K562 (cell line): ENCODE measurements around the gene PDE6B. TPM values are rescaled to one million over a fixed set of nuclear protein-coding genes. Genes with fewer than 3 reads are reported as not detected.

Experiments used
- ATF2 ChIP-seq: sonication (generic); formaldehyde crosslinking; IDR thresholded peaks from 2 replicates; pipeline ENCODE4 v1.8.1; 2022; ENCODE audit warnings: missing genetic modification reagents
- GATA2 ChIP-seq: sonication (generic); formaldehyde crosslinking; IDR thresholded peaks from 2 replicates; pipeline ENCODE4 v1.4.0; 2020; ENCODE audit warnings: mild to moderate bottlenecking, missing genetic modification reagents
- NFXL1 ChIP-seq: fragments of 450-650 bp; formaldehyde crosslinking; IDR thresholded peaks from 2 replicates; pipeline ENCODE4 v1.4.0; 2021; ENCODE audit warnings: mild to moderate bottlenecking
- NR4A1 ChIP-seq, 2 experiments: fragments of 250-450 bp in 1 of 2; fragments of 450-650 bp in 1 of 2; sonication (Bioruptor Pico) in 1 of 2; IDR thresholded peaks; 2 replicates each; pipeline versions ENCODE4 v1.4.0 to v1.6.1; 2016 to 2020; ENCODE audit warnings: mild to moderate bottlenecking in 2 of 2, missing compliant biosample characterization in 1 of 2, missing genetic modification characterization in 1 of 2, moderate library complexity in 1 of 2
- PPARD ChIP-seq: fragments of 250-450 bp; sonication (Bioruptor Pico); IDR thresholded peaks from 2 replicates; pipeline ENCODE4 v1.8.0; 2022; ENCODE audit warnings: inconsistent platforms, mild to moderate bottlenecking, moderate library complexity
- SFPQ ChIP-seq: fragments of 200-400 bp; formaldehyde crosslinking; IDR thresholded peaks from 2 replicates; pipeline ENCODE4 v1.6.1; 2017; ENCODE audit warnings: mild to moderate bottlenecking, low read depth, low read length, moderate library complexity
- ZBTB11 ChIP-seq, 3 experiments: fragments of 200-800 bp in 1 of 3; fragments of 250-450 bp in 1 of 3; fragments of 450-650 bp in 1 of 3; sonication (Bioruptor Pico) in 1 of 3; sonication (Bioruptor generic) in 1 of 3; formaldehyde crosslinking in 1 of 3; IDR thresholded peaks; 2 replicates each; pipeline versions ENCODE4 v1.6.1 to v1.8.0; 2016 to 2022; ENCODE audit warnings: mild to moderate bottlenecking in 2 of 3, missing genetic modification characterization in 2 of 3, missing compliant biosample characterization in 1 of 3, moderate library complexity in 1 of 3
- ZNF121 ChIP-seq: sonication (generic); formaldehyde crosslinking; conservative IDR thresholded peaks from 2 replicates; pipeline ENCODE4 v1.8.0; 2022; ENCODE audit warnings: missing genetic modification reagents
- ZNF224 ChIP-seq: sonication (generic); formaldehyde crosslinking; IDR thresholded peaks from 2 replicates; pipeline ENCODE4 v1.8.0; 2022; ENCODE audit warnings: mild to moderate bottlenecking, missing genetic modification reagents
- ZNF589 ChIP-seq: fragments of 200-800 bp; sonication (Bioruptor generic); IDR thresholded peaks from 2 replicates; pipeline ENCODE4 v1.6.1; 2016; ENCODE audit warnings: low read depth, missing genetic modification characterization, missing compliant biosample characterization
- polyA plus RNA-seq, 8 experiments: library from polyadenylated mRNA; depleted of rRNA in 4 of 8; stranded (reverse) in 5 of 8; unstranded in 3 of 8; fragments of >200 nt; fragmentation: Nextera tagmentation in 2 of 8; fragmentation: Illumina TruSeq in 1 of 8; extraction: Ambion mirVana in 2 of 8; extraction: Trizol in 1 of 8; gene quantifications; 2 replicates each; pipeline versions ENCODE4 v1.2.1 to v1.2.3, GENCODE V29; 2011 to 2014; ENCODE audit warnings: inconsistent platforms in 1 of 8, missing spikeins in 1 of 8
- total RNA-seq, 7 experiments: library from RNA; depleted of rRNA in 6 of 7; stranded (reverse); fragments of >200 nt in 6 of 7; fragmentation: Illumina TruSeq in 2 of 7; extraction: Trizol in 2 of 7; gene quantifications; 2 replicates each; pipeline versions ENCODE4 v1.2.1 to v1.2.3, GENCODE V29; 2011 to 2021; ENCODE audit warnings: low replicate concordance in 1 of 7

Gene PDE6B
- total and polyA plus RNA-seq, 9 of the 15 experiments (the other 6 are each of a cell fraction or from before 2014, with no cell fraction given), result 0.04 TPM; not detected in 8

- no peak for TF ChIP-seq ZBTB11 (CRISPR knock-in tag; IDR thresholded peaks at IDR 0.05)
- TF ChIP-seq ZNF121, result no peak
- no peak for TF ChIP-seq PPARD (CRISPR knock-in tag)
- no peak for TF ChIP-seq GATA2 (CRISPR knock-in tag)
- no peak for TF ChIP-seq ZNF224
- TF ChIP-seq ATF2 (CRISPR knock-in tag), result no peak
- no peak for TF ChIP-seq NR4A1 (CRISPR knock-in tag; IDR thresholded peaks at IDR 0.05)
- TF ChIP-seq NR4A1 (tag; IDR thresholded peaks at IDR 0.05), result no peak
- TF ChIP-seq NFXL1, result no peak
- TF ChIP-seq ZNF589 (CRISPR knock-in tag), result no peak
- TF ChIP-seq SFPQ, result no peak
Observed at GRCh38 chr4:620851-621261, 4.5 kb upstream of the PDE6B start (continued).
